K562 (cell line): ENCODE results near the gene PLEKHG3. TPM values are rescaled to one million over a fixed set of nuclear protein-coding genes. Genes with fewer than 3 reads are reported as not detected.

Experiments
- ATAC-seq: fragments of 200-7000 bp; cut with Tn5 transposase; 3 replicates; pipeline ENCODE4 v1.9.1; 2020; ENCODE audit warnings: moderate library complexity
- BruUV-seq: library from RNA; stranded (reverse); fragments of 400-500 nt; replicated peaks from 2 replicates; lab custom pipeline; 2021; lab: Mats Ljungman, UMichigan
- CTCF ChIA-PET: fragments of 300-600 bp; formaldehyde crosslinking; extraction: SDS; loops from one replicate; lab custom pipeline; 2021; ENCODE audit warnings: low intra/inter-chr PET ratio; lab: Yijun Ruan, JAX
- POLR2A ChIA-PET: fragments of 300-600, 350-650 bp; sonication (Branson Sonifier 250); formaldehyde crosslinking; extraction: SDS; loops from one replicate; lab custom pipeline; 2021; ENCODE audit warnings: antibody characterized with exemption, inconsistent platforms; lab: Yijun Ruan, JAX
- DNase-seq, 4 experiments: peaks; one replicate each; pipeline versions ENCODE4 v3.0.0 to v3.0.0-alpha.2; 2011 to 2018; ENCODE audit warnings: low spot score in 3 of 4, mixed read lengths in 3 of 4; ENCODE audit errors: extremely low read depth in 1 of 4
- FAIRE-seq: peaks from 2 replicates; lab custom pipeline; 2011; peaks lifted over from hg19 to GRCh38; lab: Jason Lieb, UNC
- H2AFZ ChIP-seq: 2 replicates; pipeline ENCODE4 v1.6.0; 2011; ENCODE audit warnings: low read depth, low read length, control low read depth, inconsistent platforms
- H3K27ac ChIP-seq: fragments of 200-600 bp; 3 replicates; pipeline ENCODE4 v1.8.0; 2011; ENCODE audit warnings: low read depth, mild to moderate bottlenecking, control low read depth, inconsistent platforms, low read length, moderate library complexity, mixed read lengths; ENCODE audit errors: extremely low read depth
- H3K27me3 ChIP-seq, 2 experiments: fragments of 300-600 bp in 1 of 2; 2 replicates in 1 of 2; 3 replicates in 1 of 2; pipeline versions ENCODE4 v1.6.0 to v1.8.0; 2011; ENCODE audit warnings: inconsistent platforms in 2 of 2, low read length in 2 of 2, mild to moderate bottlenecking in 1 of 2, mixed read lengths in 1 of 2, moderate library complexity in 1 of 2; ENCODE audit not compliant: control insufficient read depth in 2 of 2, insufficient read depth in 2 of 2
- H3K36me3 ChIP-seq: fragments of 300-600 bp; 3 replicates; pipeline ENCODE4 v1.8.0; 2011; ENCODE audit warnings: mild to moderate bottlenecking, low read length, inconsistent platforms; ENCODE audit not compliant: control insufficient read depth, insufficient read depth
- H3K4me1 ChIP-seq, 2 experiments: fragments of 200-600 bp in 1 of 2; replicated peaks in 1 of 2; 2 replicates in 1 of 2; 3 replicates in 1 of 2; pipeline versions ENCODE4 v1.5.1 to v1.8.0; 2011; ENCODE audit warnings: inconsistent platforms in 2 of 2, low read length in 2 of 2, mild to moderate bottlenecking in 1 of 2, mixed read lengths in 1 of 2, moderate library complexity in 1 of 2; ENCODE audit not compliant: control insufficient read depth in 2 of 2, insufficient read depth in 2 of 2
- H3K4me2 ChIP-seq: 2 replicates; pipeline ENCODE4 v1.6.1; 2011; ENCODE audit warnings: low read length, control low read depth, inconsistent platforms, mixed read lengths; ENCODE audit not compliant: insufficient read depth
- H3K4me3 ChIP-seq: fragments of 200-600 bp; sonication (generic), shearing (Covaris generic); 2 replicates; pipeline ENCODE4 v1.5.1; 2016; ENCODE audit warnings: control low read depth, inconsistent platforms
- H3K79me2 ChIP-seq: fragments of 200-600 bp; 3 replicates; pipeline ENCODE4 v1.8.0; 2011; ENCODE audit warnings: low read length, inconsistent platforms; ENCODE audit not compliant: control insufficient read depth, insufficient read depth
- H3K9ac ChIP-seq, 2 experiments: 2 replicates each; pipeline versions ENCODE4 v1.6.0 to v1.6.1; 2011; ENCODE audit warnings: low read depth in 2 of 2, low read length in 2 of 2, control low read depth in 1 of 2, inconsistent platforms in 1 of 2, mild to moderate bottlenecking in 1 of 2, mixed read lengths in 1 of 2; ENCODE audit not compliant: insufficient read depth in 1 of 2
- H3K9me1 ChIP-seq: one replicate; pipeline ENCODE4 v1.6.0; 2011; ENCODE audit warnings: inconsistent platforms, mild to moderate bottlenecking, low read length, moderate library complexity; ENCODE audit not compliant: control insufficient read depth, insufficient read depth
- H3K9me3 ChIP-seq: replicated peaks from 2 replicates; pipeline ENCODE4 v1.5.1; 2011; ENCODE audit warnings: low read depth, low read length, inconsistent platforms; ENCODE audit not compliant: control insufficient read depth, insufficient read depth
- H4K20me1 ChIP-seq: replicated peaks from 2 replicates; pipeline ENCODE4 v1.6.1; 2011; ENCODE audit warnings: low read length, inconsistent platforms, mixed read lengths; ENCODE audit not compliant: control insufficient read depth, insufficient read depth
- HINFP ChIP-seq: fragments of 450-650 bp; conservative IDR thresholded peaks from 2 replicates; pipeline ENCODE4 v1.6.1; 2016; ENCODE audit warnings: missing genetic modification characterization, low read depth, mild to moderate bottlenecking, control low read depth, missing compliant biosample characterization
- MYC ChIP-seq, 2 experiments: fragments of 250-450 bp in 1 of 2; sonication (Bioruptor Pico) in 1 of 2; IDR thresholded peaks; 2 replicates each; pipeline versions ENCODE4 v1.5.1 to v1.6.1; 2012 to 2021; ENCODE audit warnings: low read depth in 2 of 2, borderline replicate concordance in 1 of 2, improper control_type of control experiment in 1 of 2, low read length in 1 of 2, mild to moderate bottlenecking in 1 of 2, moderate library complexity in 1 of 2
- NCOA1 ChIP-seq: fragments of 450-650 bp; IDR thresholded peaks from 2 replicates; pipeline ENCODE4 v1.6.1; 2016; ENCODE audit warnings: low read depth
- RBM14 ChIP-seq: fragments of 200-400 bp; formaldehyde crosslinking; IDR thresholded peaks from 2 replicates; pipeline ENCODE4 v1.6.1; 2018; ENCODE audit warnings: low read depth, mild to moderate bottlenecking, low read length, moderate library complexity, borderline replicate concordance; ENCODE audit not compliant: insufficient read depth
- XRCC3 ChIP-seq: fragments of 450-650 bp; IDR thresholded peaks from 2 replicates; pipeline ENCODE4 v1.6.1; 2017; ENCODE audit warnings: mild to moderate bottlenecking, moderate library complexity
- ZNF764 ChIP-seq: fragments of 250-450 bp; sonication (Bioruptor Pico); IDR thresholded peaks from 2 replicates; pipeline ENCODE4 v1.4.0; 2020; ENCODE audit warnings: low read depth, mild to moderate bottlenecking, moderate library complexity
- WGBS: fragments of 100-300 bp; shearing (Covaris generic); methylation state at CpG from one replicate; pipeline ENCODE4 v1.1.6; 2016; ENCODE audit warnings: low coverage, mixed read lengths; ENCODE audit not compliant: insufficient coverage; ENCODE audit errors: missing lambda C conversion rate; 5-methylcytosine and 5-hydroxymethylcytosine counted together
- in situ Hi-C: fragments of 300-500 bp; cut with MboI; formaldehyde crosslinking; loops from 4 replicates; pipeline ENCODE4 v1.15.0; 2018; ENCODE audit warnings: inconsistent platforms, mixed read lengths
- intact Hi-C: fragments of 100-400 bp; cut with micrococcal nuclease; formaldehyde crosslinking; loops from 2 replicates; pipeline ENCODE4 v1.14.2; 2022
- polyA plus RNA-seq, 8 experiments: library from polyadenylated mRNA; depleted of rRNA in 4 of 8; stranded (reverse) in 5 of 8; unstranded in 3 of 8; fragments of >200 nt; fragmentation: Nextera tagmentation in 2 of 8; fragmentation: Illumina TruSeq in 1 of 8; extraction: Ambion mirVana in 2 of 8; extraction: Trizol in 1 of 8; gene quantifications; 2 replicates each; pipeline versions ENCODE4 v1.2.1 to v1.2.3, GENCODE V29; 2011 to 2014; ENCODE audit warnings: inconsistent platforms in 1 of 8, missing spikeins in 1 of 8
- total RNA-seq, 7 experiments: library from RNA; depleted of rRNA in 6 of 7; stranded (reverse); fragments of >200 nt in 6 of 7; fragmentation: Illumina TruSeq in 2 of 7; extraction: Trizol in 2 of 7; gene quantifications; 2 replicates each; pipeline versions ENCODE4 v1.2.1 to v1.2.3, GENCODE V29; 2011 to 2021; ENCODE audit warnings: low replicate concordance in 1 of 7
- TF ChIP-seq, protein P1 (sequence below): sonication (generic); formaldehyde crosslinking; IDR thresholded peaks from 2 replicates; pipeline ENCODE4 v1.8.0; 2022; ENCODE audit warnings: mild to moderate bottlenecking, missing genetic modification reagents
- TF ChIP-seq, protein P2 (sequence below): fragments of 250-450 bp; sonication (Bioruptor Pico); IDR thresholded peaks from 2 replicates; pipeline ENCODE4 v1.5.1; 2021; ENCODE audit warnings: mild to moderate bottlenecking
- TF ChIP-seq, protein P3 (sequence below): fragments of 250-450 bp; sonication (Bioruptor Pico); IDR thresholded peaks from 2 replicates; pipeline ENCODE4 v1.4.0; 2020; ENCODE audit warnings: mild to moderate bottlenecking, moderate library complexity
- TF ChIP-seq, protein P4 (sequence below): fragments of 250-450 bp; sonication (Bioruptor Pico); IDR thresholded peaks from 2 replicates; pipeline ENCODE4 v1.8.0; 2022; ENCODE audit warnings: inconsistent platforms, mild to moderate bottlenecking, moderate library complexity, borderline replicate concordance

PLEKHG3 gene
- total and polyA plus RNA-seq, 9 of the 15 experiments (the other 6 are each of a cell fraction or from before 2014, with no cell fraction given), result 0.04 to 0.16 TPM; not detected in 7

DNA sequence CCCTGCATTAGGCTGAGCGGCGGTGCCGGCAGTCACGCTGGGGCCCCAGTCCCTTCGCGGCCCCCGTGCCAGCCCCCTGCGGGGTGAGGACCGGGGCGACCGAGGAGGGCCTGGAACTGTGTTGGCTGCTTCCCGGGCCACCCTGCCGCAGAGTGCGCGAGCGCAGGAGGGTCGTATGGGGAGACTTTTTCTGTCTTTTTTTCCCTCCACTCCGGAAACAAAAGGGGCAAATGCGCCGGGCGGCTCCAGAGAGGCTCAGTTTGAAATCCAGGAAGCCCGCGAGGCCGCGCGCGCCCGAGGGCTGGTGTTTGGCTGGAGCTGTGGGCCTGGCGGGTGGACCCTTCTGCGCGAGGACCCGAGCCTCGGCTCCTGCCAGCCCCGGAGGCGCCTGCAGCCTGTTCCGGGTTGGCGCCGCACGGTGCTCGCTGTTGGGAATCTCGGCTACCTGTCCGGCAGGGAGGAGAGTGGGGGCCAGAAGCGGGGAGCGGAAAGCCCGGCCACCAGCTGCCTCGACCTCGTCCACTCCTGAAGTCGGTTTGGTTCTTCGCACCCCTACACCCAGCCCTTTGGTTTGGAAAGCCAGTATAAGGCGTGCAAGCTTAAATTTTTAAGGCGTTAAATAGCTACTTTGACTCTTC, 638 bp downstream of the PLEKHG3 start:
- Histone ChIP-seq H3K36me3 (no peaks in the 10 kb centered on the region), H3K4me3 (no peak overlapping the region), H3K4me1 (peaks cover 0 to 18% of the 10 kb centered on the region in 2 experiments; a peak in 2 of 5 replicates), H2AFZ (no peak overlapping the region), H3K9me3 (no peaks in the 10 kb centered on the region), H3K27ac (no peak overlapping the region), H3K27me3 (peaks cover 32 to 71% of the 10 kb centered on the region in 2 experiments), H3K79me2 (no peaks in the 10 kb centered on the region), H3K9me1 (no peaks in the 10 kb centered on the region), H3K4me2 (no peak overlapping the region), H4K20me1 (no peaks in the 10 kb centered on the region), H3K9ac (no peak overlapping the region)
- BruUV-seq, result no TSS peak
- DNase-seq (peak in 2 of 4 experiments; percentile 13 to 16), ATAC-seq (no peak), FAIRE-seq (no peak)
- in situ Hi-C loops, result no loop called here
- CTCF ChIA-PET, result no interaction called here
- POLR2A ChIA-PET, result interaction anchor here (0.7 to 1.5 kb wide), 3 partner anchors 11 to 271 kb away, joined by 3 to 5 read pairs (median 5); partner anchors contain the start of gene CHURC1
- intact Hi-C loops, result no loop called here
- 10% methylated on average over 29 of the region's 51 CpGs for WGBS
- TF ChIP-seq, protein P1, sequence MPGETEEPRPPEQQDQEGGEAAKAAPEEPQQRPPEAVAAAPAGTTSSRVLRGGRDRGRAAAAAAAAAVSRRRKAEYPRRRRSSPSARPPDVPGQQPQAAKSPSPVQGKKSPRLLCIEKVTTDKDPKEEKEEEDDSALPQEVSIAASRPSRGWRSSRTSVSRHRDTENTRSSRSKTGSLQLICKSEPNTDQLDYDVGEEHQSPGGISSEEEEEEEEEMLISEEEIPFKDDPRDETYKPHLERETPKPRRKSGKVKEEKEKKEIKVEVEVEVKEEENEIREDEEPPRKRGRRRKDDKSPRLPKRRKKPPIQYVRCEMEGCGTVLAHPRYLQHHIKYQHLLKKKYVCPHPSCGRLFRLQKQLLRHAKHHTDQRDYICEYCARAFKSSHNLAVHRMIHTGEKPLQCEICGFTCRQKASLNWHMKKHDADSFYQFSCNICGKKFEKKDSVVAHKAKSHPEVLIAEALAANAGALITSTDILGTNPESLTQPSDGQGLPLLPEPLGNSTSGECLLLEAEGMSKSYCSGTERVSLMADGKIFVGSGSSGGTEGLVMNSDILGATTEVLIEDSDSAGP (CRISPR knock-in tag), result no peak
- TF ChIP-seq, protein P2, sequence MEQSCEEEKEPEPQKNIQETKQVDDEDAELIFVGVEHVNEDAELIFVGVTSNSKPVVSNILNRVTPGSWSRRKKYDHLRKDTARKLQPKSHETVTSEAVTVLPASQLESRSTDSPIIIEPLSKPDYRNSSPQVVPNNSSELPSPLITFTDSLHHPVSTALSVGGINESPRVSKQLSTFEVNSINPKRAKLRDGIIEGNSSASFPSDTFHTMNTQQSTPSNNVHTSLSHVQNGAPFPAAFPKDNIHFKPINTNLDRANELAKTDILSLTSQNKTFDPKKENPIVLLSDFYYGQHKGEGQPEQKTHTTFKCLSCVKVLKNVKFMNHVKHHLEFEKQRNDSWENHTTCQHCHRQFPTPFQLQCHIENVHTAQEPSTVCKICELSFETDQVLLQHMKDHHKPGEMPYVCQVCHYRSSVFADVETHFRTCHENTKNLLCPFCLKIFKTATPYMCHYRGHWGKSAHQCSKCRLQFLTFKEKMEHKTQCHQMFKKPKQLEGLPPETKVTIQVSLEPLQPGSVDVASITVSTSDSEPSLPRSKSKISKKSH (CRISPR knock-in tag), result no peak
- TF ChIP-seq MYC (IDR thresholded peaks at IDR 0.05; ENCODE audit: low read depth, low read length) (no peak), MYC (CRISPR knock-in tag; IDR thresholded peaks at IDR 0.05; ENCODE audit: borderline replicate concordance, low read depth) (no peak), XRCC3 (no peak), NCOA1 (no peak), HINFP (no peak), ZNF764 (CRISPR knock-in tag) (no peak), RBM14 (no peak)
- TF ChIP-seq, protein P3, sequence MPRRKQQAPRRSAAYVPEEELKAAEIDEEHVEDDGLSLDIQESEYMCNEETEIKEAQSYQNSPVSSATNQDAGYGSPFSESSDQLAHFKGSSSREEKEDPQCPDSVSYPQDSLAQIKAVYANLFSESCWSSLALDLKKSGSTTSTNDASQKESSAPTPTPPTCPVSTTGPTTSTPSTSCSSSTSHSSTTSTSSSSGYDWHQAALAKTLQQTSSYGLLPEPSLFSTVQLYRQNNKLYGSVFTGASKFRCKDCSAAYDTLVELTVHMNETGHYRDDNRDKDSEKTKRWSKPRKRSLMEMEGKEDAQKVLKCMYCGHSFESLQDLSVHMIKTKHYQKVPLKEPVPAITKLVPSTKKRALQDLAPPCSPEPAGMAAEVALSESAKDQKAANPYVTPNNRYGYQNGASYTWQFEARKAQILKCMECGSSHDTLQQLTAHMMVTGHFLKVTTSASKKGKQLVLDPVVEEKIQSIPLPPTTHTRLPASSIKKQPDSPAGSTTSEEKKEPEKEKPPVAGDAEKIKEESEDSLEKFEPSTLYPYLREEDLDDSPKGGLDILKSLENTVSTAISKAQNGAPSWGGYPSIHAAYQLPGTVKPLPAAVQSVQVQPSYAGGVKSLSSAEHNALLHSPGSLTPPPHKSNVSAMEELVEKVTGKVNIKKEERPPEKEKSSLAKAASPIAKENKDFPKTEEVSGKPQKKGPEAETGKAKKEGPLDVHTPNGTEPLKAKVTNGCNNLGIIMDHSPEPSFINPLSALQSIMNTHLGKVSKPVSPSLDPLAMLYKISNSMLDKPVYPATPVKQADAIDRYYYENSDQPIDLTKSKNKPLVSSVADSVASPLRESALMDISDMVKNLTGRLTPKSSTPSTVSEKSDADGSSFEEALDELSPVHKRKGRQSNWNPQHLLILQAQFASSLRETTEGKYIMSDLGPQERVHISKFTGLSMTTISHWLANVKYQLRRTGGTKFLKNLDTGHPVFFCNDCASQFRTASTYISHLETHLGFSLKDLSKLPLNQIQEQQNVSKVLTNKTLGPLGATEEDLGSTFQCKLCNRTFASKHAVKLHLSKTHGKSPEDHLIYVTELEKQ, result no peak
- TF ChIP-seq, protein P4, sequence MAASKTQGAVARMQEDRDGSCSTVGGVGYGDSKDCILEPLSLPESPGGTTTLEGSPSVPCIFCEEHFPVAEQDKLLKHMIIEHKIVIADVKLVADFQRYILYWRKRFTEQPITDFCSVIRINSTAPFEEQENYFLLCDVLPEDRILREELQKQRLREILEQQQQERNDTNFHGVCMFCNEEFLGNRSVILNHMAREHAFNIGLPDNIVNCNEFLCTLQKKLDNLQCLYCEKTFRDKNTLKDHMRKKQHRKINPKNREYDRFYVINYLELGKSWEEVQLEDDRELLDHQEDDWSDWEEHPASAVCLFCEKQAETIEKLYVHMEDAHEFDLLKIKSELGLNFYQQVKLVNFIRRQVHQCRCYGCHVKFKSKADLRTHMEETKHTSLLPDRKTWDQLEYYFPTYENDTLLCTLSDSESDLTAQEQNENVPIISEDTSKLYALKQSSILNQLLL (CRISPR knock-in tag), result no peak
